SU-DHL-6 (cell line): ENCODE measurements around the gene ZNF804B.
A peak's percentile ranks its signal among the peaks of the same experiment; 100 is the strongest.

ENCODE experiments used
- H2AFZ ChIP-seq: fragments of 200-600 bp; sonication (generic); 2 replicates; pipeline ENCODE4 v1.6.1; 2014; ENCODE audit warnings: low read depth, mild to moderate bottlenecking, moderate library complexity, mixed read lengths, antibody characterized with exemption, low read length; ENCODE audit not compliant: severe bottlenecking
- H3F3A ChIP-seq: fragments of 200-600 bp; shearing (Covaris generic); 2 replicates; pipeline ENCODE4 v1.6.0; 2016; ENCODE audit warnings: antibody characterized with exemption, mild to moderate bottlenecking; ENCODE audit not compliant: insufficient read depth
- H3K27ac ChIP-seq: fragments of 200-600 bp; sonication (generic); 2 replicates; pipeline ENCODE4 v1.5.1; 2016; ENCODE audit warnings: low read depth, mild to moderate bottlenecking, low read length, moderate library complexity, mixed read lengths
- H3K27me3 ChIP-seq: fragments of 200-600 bp; sonication (generic), shearing (Covaris generic); 2 replicates; pipeline ENCODE4 v1.6.0; 2014; ENCODE audit warnings: mild to moderate bottlenecking, low read length
- H3K36me3 ChIP-seq: fragments of 200-600 bp; sonication (generic); 2 replicates; pipeline ENCODE4 v1.6.1; 2014; ENCODE audit warnings: mild to moderate bottlenecking, low read length, mixed read lengths
- H3K4me2 ChIP-seq: fragments of 300-600, 200-600 bp; shearing (Covaris generic), sonication (generic); 2 replicates; pipeline ENCODE4 v1.6.0; 2014; ENCODE audit warnings: low read length, low read depth, mild to moderate bottlenecking; ENCODE audit not compliant: poor library complexity, severe bottlenecking
- H3K4me3 ChIP-seq: fragments of 200-600 bp; sonication (generic); 2 replicates; pipeline ENCODE4 v1.5.1; 2014; ENCODE audit warnings: antibody characterized with exemption, low read length, mild to moderate bottlenecking, mixed read lengths; ENCODE audit not compliant: insufficient read depth, poor library complexity, severe bottlenecking
- H3K79me2 ChIP-seq: fragments of 200-600 bp; sonication (generic); 2 replicates; pipeline ENCODE4 v1.6.1; 2014; ENCODE audit warnings: mild to moderate bottlenecking, low read length, moderate library complexity; ENCODE audit not compliant: insufficient read depth
- H3K9ac ChIP-seq: fragments of 200-600 bp; sonication (generic); 2 replicates; pipeline ENCODE4 v1.7.0; 2014; ENCODE audit warnings: mild to moderate bottlenecking, low read length
- H3K9me2 ChIP-seq: fragments of 200-600 bp; sonication (generic); replicated peaks from 2 replicates; pipeline ENCODE4 v1.6.1; 2014; ENCODE audit warnings: low read length; ENCODE audit not compliant: insufficient read depth
- H3K9me3 ChIP-seq: fragments of 200-600 bp; sonication (generic); 2 replicates; pipeline ENCODE4 v1.6.1; 2014; ENCODE audit warnings: low read length, mixed read lengths; ENCODE audit not compliant: insufficient read depth
- H4K20me1 ChIP-seq: fragments of 200-600 bp; sonication (generic); 2 replicates; pipeline ENCODE4 v1.6.1; 2014; ENCODE audit warnings: low read depth, mild to moderate bottlenecking, antibody characterized with exemption, low read length, moderate library complexity, mixed read lengths
- CTCF ChIP-seq: fragments of 200-600 bp; sonication (generic); IDR thresholded peaks from one replicate; pipeline ENCODE4 v1.5.1; 2017; ENCODE audit warnings: antibody characterized with exemption, mild to moderate bottlenecking, low read length, moderate library complexity; ENCODE audit not compliant: insufficient read depth, poor library complexity, severe bottlenecking
- EZH2phosphoT487 ChIP-seq: fragments of 200-600 bp; sonication (generic), shearing (Covaris generic); conservative IDR thresholded peaks from 2 replicates; pipeline ENCODE4 v1.6.1; 2018; ENCODE audit warnings: mild to moderate bottlenecking, antibody characterized with exemption, low read length, moderate library complexity, mixed read lengths

Gene ZNF804B

GRCh38 chr7:89247207-89247606, 487.7 kb downstream of the ZNF804B start:
- Histone ChIP-seq H3K79me2 (no peaks in the 10 kb centered on the region), H3K27me3 (no peaks in the 10 kb centered on the region), H3K4me2 (no peak overlapping the region), H3K9me3 (peaks cover 20% of the 10 kb centered on the region; the same call in 1 of the 2 replicates), H4K20me1 (no peaks in the 10 kb centered on the region), H3K36me3 (no peaks in the 10 kb centered on the region), H3K9me2 (no peaks in the 10 kb centered on the region), H3F3A (no peaks in the 10 kb centered on the region), H3K9ac (no peak overlapping the region), H3K4me3 (no peak overlapping the region), H2AFZ (peak overlapping the region; percentile 65), H3K27ac (no peak overlapping the region)
- TF ChIP-seq CTCF (peak; percentile 33), EZH2phosphoT487 (no peak)

- Histone ChIP-seq H3K27ac (no peak overlapping the region), H3K27me3 (no peaks in the 10 kb centered on the region), H3K4me3 (no peak overlapping the region), H4K20me1 (no peaks in the 10 kb centered on the region), H3K9me3 (no peaks in the 10 kb centered on the region), H3K9me2 (no peaks in the 10 kb centered on the region), H2AFZ (no peak overlapping the region), H3K79me2 (no peaks in the 10 kb centered on the region), H3K4me2 (no peak overlapping the region), H3F3A (no peaks in the 10 kb centered on the region), H3K9ac (no peak overlapping the region), H3K36me3 (no peaks in the 10 kb centered on the region)
- TF ChIP-seq EZH2phosphoT487 (no peak), CTCF (no peak)
Measured at GRCh38 chr7:89259085-89259484, 499.6 kb downstream of the ZNF804B start.

- Histone ChIP-seq H3K79me2 (no peaks in the 10 kb centered on the region), H3K27ac (no peak overlapping the region), H3K4me3 (no peak overlapping the region), H3K9me2 (no peaks in the 10 kb centered on the region), H4K20me1 (no peaks in the 10 kb centered on the region), H3K9me3 (no peaks in the 10 kb centered on the region), H3F3A (no peaks in the 10 kb centered on the region), H3K9ac (no peak overlapping the region), H3K4me2 (no peak overlapping the region), H3K36me3 (no peaks in the 10 kb centered on the region), H3K27me3 (no peaks in the 10 kb centered on the region), H2AFZ (peak overlapping the region; percentile 10)
- TF ChIP-seq EZH2phosphoT487 (no peak), CTCF (no peak)
Measured at GRCh38 chr7:89264126-89264525, 504.6 kb downstream of the ZNF804B start.

GRCh38 chr7:89265631-89266030, 506.1 kb downstream of the ZNF804B start:
- Histone ChIP-seq H3F3A (no peaks in the 10 kb centered on the region), H3K27ac (no peak overlapping the region), H3K4me3 (no peak overlapping the region), H3K4me2 (no peak overlapping the region), H3K36me3 (no peaks in the 10 kb centered on the region), H4K20me1 (no peaks in the 10 kb centered on the region), H3K9me2 (no peaks in the 10 kb centered on the region), H3K9me3 (no peaks in the 10 kb centered on the region), H3K79me2 (no peaks in the 10 kb centered on the region), H2AFZ (no peak overlapping the region), H3K9ac (no peak overlapping the region), H3K27me3 (no peaks in the 10 kb centered on the region)
- TF ChIP-seq EZH2phosphoT487 (no peak), CTCF (no peak)
